Measurements from ENCODE around the gene LIPT1. TPM values are rescaled to one million over a fixed set of nuclear protein-coding genes. Genes with fewer than 3 reads are reported as not detected.

Gene LIPT1
- total and polyA plus RNA-seq, 2 of the 4 experiments (the other 2 are of a cell fraction) = 3.2 to 3.5 TPM

DNA sequence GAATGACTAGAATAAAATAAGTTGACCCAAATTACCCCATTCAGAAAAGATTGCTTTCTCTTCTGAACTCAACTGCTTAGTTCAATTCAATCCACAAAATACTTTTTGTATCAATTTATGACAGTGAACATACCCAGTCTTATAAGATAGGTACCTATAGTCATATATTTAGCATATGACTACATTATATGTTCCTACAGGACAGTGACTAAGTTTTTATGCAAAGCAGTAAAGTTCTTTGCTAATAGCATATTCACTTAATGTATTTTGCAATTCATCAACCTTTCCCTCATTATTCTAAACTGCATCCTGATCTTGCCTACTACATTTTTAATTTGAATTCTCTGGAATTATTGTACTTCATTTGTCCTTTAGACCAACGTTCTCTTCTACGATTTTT is 43.5 kb upstream of the LIPT1 start:
- Histone ChIP-seq H3K14ac (replicated peaks; ENCODE audit: low read depth, low read length) (no peak overlapping the region), H3K4ac (ENCODE audit: low read depth, low read length) (no peak overlapping the region), H4K91ac (ENCODE audit: insufficient read depth, low read depth, low read length) (no peak overlapping the region), H3K36me3 (ENCODE audit: control insufficient read depth, insufficient read depth, low read length) (no peaks in the 10 kb centered on the region), H2AK9ac (replicated peaks; ENCODE audit: low read depth, low read length, poor library complexity) (no peak overlapping the region), H3K27me3 (ENCODE audit: control insufficient read depth, insufficient read depth, low read length) (no peaks in the 10 kb centered on the region; the same call in 1 of the 2 replicates), H3K9me1 (ENCODE audit: insufficient read depth, low read length) (no peaks in the 10 kb centered on the region), H3K4me2 (ENCODE audit: low read depth, low read length) (no peak overlapping the region), H2BK15ac (ENCODE audit: low read depth, low read length) (no peak overlapping the region), H3K27ac (ENCODE audit: insufficient read depth, low read length) (no peak overlapping the region), H3K18ac (ENCODE audit: low read depth, low read length) (no peak overlapping the region), H2BK20ac (ENCODE audit: low read depth, low read length) (no peak overlapping the region), H3K4me1 (ENCODE audit: control insufficient read depth, insufficient read depth, low read length) (no peaks in the 10 kb centered on the region), H3K23ac (ENCODE audit: low read depth, low read length) (no peak overlapping the region), H2BK120ac (ENCODE audit: low read depth, low read length) (no peak overlapping the region), H4K20me1 (ENCODE audit: insufficient read depth, low read length) (no peaks in the 10 kb centered on the region), H3K9ac (ENCODE audit: low read depth, low read length) (no peak overlapping the region), H3K4me3 (ENCODE audit: insufficient read depth, low read depth, low read length) (no peak overlapping the region), H2AFZ (replicated peaks; ENCODE audit: low read length, poor library complexity) (no peak overlapping the region), H4K5ac (ENCODE audit: low read depth, low read length) (no peak overlapping the region), H3K56ac (ENCODE audit: extremely low read depth, insufficient read depth, low read length) (no peak overlapping the region), H3K9me3 (ENCODE audit: control insufficient read depth, insufficient read depth, low read length) (no peaks in the 10 kb centered on the region), H4K8ac (ENCODE audit: low read depth in 2 of 2, low read length in 2 of 2) (no peak overlapping the region), H3K79me1 (ENCODE audit: low read depth in 1 of 2, low read length in 2 of 2) (no peaks in the 10 kb centered on the region), H2AK5ac (ENCODE audit: low read depth, low read length) (no peak overlapping the region), H2BK5ac (ENCODE audit: low read depth, low read length, poor library complexity, severe bottlenecking) (no peak overlapping the region)
- no CpG with 5 or more reads among the region's 2 CpGs for WGBS, 2 experiments (ENCODE audit: extremely low coverage in 2 of 2, insufficient read length in 1 of 2)
- in situ Hi-C loops (cut with MboI; ENCODE audit: low sequenced_read_pairs) = no loop called here
- ATAC-seq (ENCODE audit: low read depth) (no peak), DNase-seq (no peak)
- intact Hi-C loops (cut with micrococcal nuclease) = no loop called here
- ChIA-PET CTCF (no interaction called here), POLR2A (ENCODE audit: unreplicated experiment) (no interaction called here)
- dilution Hi-C loops (cut with HindIII; ENCODE audit: low sequenced_read_pairs, unreplicated experiment) = no loop called here
- no TSS peak for BruUV-seq (replicated peaks)
- no peak for TF ChIP-seq RAD21 (IDR thresholded peaks at IDR 0.05; ENCODE audit: low read length)
- no peak for TF ChIP-seq RCOR1 (IDR thresholded peaks at IDR 0.05; ENCODE audit: insufficient replicate concordance, low read length)
- TF ChIP-seq SMC3 (IDR thresholded peaks at IDR 0.05; ENCODE audit: low read depth, low read length) = no peak
- TF ChIP-seq, protein P1, sequence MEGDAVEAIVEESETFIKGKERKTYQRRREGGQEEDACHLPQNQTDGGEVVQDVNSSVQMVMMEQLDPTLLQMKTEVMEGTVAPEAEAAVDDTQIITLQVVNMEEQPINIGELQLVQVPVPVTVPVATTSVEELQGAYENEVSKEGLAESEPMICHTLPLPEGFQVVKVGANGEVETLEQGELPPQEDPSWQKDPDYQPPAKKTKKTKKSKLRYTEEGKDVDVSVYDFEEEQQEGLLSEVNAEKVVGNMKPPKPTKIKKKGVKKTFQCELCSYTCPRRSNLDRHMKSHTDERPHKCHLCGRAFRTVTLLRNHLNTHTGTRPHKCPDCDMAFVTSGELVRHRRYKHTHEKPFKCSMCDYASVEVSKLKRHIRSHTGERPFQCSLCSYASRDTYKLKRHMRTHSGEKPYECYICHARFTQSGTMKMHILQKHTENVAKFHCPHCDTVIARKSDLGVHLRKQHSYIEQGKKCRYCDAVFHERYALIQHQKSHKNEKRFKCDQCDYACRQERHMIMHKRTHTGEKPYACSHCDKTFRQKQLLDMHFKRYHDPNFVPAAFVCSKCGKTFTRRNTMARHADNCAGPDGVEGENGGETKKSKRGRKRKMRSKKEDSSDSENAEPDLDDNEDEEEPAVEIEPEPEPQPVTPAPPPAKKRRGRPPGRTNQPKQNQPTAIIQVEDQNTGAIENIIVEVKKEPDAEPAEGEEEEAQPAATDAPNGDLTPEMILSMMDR (conservative IDR thresholded peaks at IDR 0.05; ENCODE audit: low read depth, low read length) = no peak
- no peak for TF ChIP-seq RFX5 (IDR thresholded peaks at IDR 0.05; ENCODE audit: low read depth, low read length)
- TF ChIP-seq NFE2L2 (IDR thresholded peaks at IDR 0.05; ENCODE audit: low read depth, low read length) = no peak
- TF ChIP-seq, protein P2, sequence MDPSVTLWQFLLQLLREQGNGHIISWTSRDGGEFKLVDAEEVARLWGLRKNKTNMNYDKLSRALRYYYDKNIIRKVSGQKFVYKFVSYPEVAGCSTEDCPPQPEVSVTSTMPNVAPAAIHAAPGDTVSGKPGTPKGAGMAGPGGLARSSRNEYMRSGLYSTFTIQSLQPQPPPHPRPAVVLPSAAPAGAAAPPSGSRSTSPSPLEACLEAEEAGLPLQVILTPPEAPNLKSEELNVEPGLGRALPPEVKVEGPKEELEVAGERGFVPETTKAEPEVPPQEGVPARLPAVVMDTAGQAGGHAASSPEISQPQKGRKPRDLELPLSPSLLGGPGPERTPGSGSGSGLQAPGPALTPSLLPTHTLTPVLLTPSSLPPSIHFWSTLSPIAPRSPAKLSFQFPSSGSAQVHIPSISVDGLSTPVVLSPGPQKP (IDR thresholded peaks at IDR 0.05; ENCODE audit: borderline replicate concordance, low read depth, low read length) = no peak
- TF ChIP-seq FOS (IDR thresholded peaks at IDR 0.05; ENCODE audit: low read depth, low read length) = no peak
- no peak for TF ChIP-seq CEBPB (IDR thresholded peaks at IDR 0.05; ENCODE audit: low read depth, low read length)
- TF ChIP-seq POLR2A (IDR thresholded peaks at IDR 0.05; ENCODE audit: low read depth, low read length) = no peak
- TF ChIP-seq BHLHE40 (IDR thresholded peaks at IDR 0.05; ENCODE audit: low read depth, low read length) = no peak
- no peak for TF ChIP-seq MAZ (IDR thresholded peaks at IDR 0.05; ENCODE audit: borderline replicate concordance, low read depth, low read length)
- no peak for TF ChIP-seq MXI1 (IDR thresholded peaks at IDR 0.05; ENCODE audit: borderline replicate concordance, low read depth, low read length)
- TF ChIP-seq MAFK (IDR thresholded peaks at IDR 0.05; ENCODE audit: low read depth, low read length) = no peak
- no peak for TF ChIP-seq CHD1 (IDR thresholded peaks at IDR 0.05; ENCODE audit: low read depth, low read length)

Data from IMR-90 (cell line).